HCT116 (cell line): ENCODE results near the gene PRKN. TPM values are rescaled to one million over a fixed set of nuclear protein-coding genes. Genes with fewer than 3 reads are reported as not detected.

Source experiments
- ATAC-seq: fragments of 200-7000 bp; cut with Tn5 transposase; 2 replicates; pipeline ENCODE4 v1.9.1; 2020; ENCODE audit warnings: mild to moderate bottlenecking, moderate library complexity
- BruUV-seq: library from RNA; stranded (reverse); fragments of 400-500 nt; replicated peaks from 2 replicates; lab custom pipeline; 2021; lab: Mats Ljungman, UMichigan
- CTCF ChIA-PET: fragments of 300-600 bp; sonication (Branson Sonifier 250); formaldehyde crosslinking; loops from one replicate; lab custom pipeline; 2021; ENCODE audit warnings: antibody characterized with exemption; lab: Charles Lee
- POLR2A ChIA-PET: fragments of 300-600, 350-600 bp; sonication (Branson Sonifier 250); formaldehyde crosslinking; loops from one replicate; lab custom pipeline; 2021; ENCODE audit warnings: antibody characterized with exemption; lab: Charles Lee
- RAD21 ChIA-PET, 2 experiments: fragments of 300-600 bp; sonication (Branson Sonifier 250); formaldehyde crosslinking; loops; one replicate each; lab custom pipeline; 2023; ENCODE audit warnings: low total read pairs in 2 of 2; ENCODE audit not compliant: uncharacterized antibody in 2 of 2, unreplicated experiment in 2 of 2, low non-redundant PET in 1 of 2; lab: Charles Lee
- DNase-seq: peaks from one replicate; pipeline ENCODE4 v3.0.0-alpha.2; 2010; ENCODE audit warnings: low read depth, low spot score
- H2AFZ ChIP-seq: fragments of 200-600 bp; shearing (Covaris generic), sonication (generic); 2 replicates; pipeline ENCODE4 v1.6.1; 2017; ENCODE audit warnings: low read depth, mixed run types, mixed read lengths, antibody characterized with exemption, low read length; ENCODE audit not compliant: poor library complexity, severe bottlenecking
- H3K27ac ChIP-seq: 2 replicates; pipeline ENCODE4 v1.5.1; 2012; ENCODE audit warnings: low read depth, low read length
- H3K27me3 ChIP-seq: fragments of 200-600 bp; sonication (generic); 2 replicates; pipeline ENCODE4 v1.6.1; 2016; ENCODE audit warnings: mixed run types, low read length, mixed read lengths; ENCODE audit not compliant: insufficient read depth
- H3K36me3 ChIP-seq, 2 experiments: fragments of 200-500 bp in 1 of 2; fragments of 200-600 bp in 1 of 2; sonication (Bioruptor generic) in 1 of 2; sonication (generic) in 1 of 2; 2 replicates each; pipeline versions ENCODE4 v1.5.1 to v1.6.1; 2014 to 2016; ENCODE audit warnings: low read length in 2 of 2, inconsistent platforms in 1 of 2, mixed read lengths in 1 of 2, mixed run types in 1 of 2; ENCODE audit not compliant: insufficient read depth in 2 of 2, control insufficient read depth in 1 of 2
- H3K4me1 ChIP-seq, 2 experiments: fragments of 200-600 bp in 1 of 2; sonication (generic) in 1 of 2; 2 replicates each; pipeline versions ENCODE4 v1.5.1 to v1.6.1; 2012 to 2017; ENCODE audit warnings: low read length in 2 of 2, inconsistent platforms in 1 of 2, mild to moderate bottlenecking in 1 of 2, mixed read lengths in 1 of 2, mixed run types in 1 of 2, moderate library complexity in 1 of 2; ENCODE audit not compliant: insufficient read depth in 2 of 2, control insufficient read depth in 1 of 2
- H3K4me2 ChIP-seq: fragments of 200-600 bp; sonication (generic); 2 replicates; pipeline ENCODE4 v1.6.1; 2017; ENCODE audit warnings: mixed run types, low read length, mixed read lengths
- H3K4me3 ChIP-seq, 2 experiments: fragments of 200-600 bp in 1 of 2; sonication (generic) in 1 of 2; replicated peaks in 1 of 2; 2 replicates each; pipeline ENCODE4 v1.5.1; 2011 to 2016; ENCODE audit warnings: low read length in 2 of 2, control low read depth in 1 of 2, low read depth in 1 of 2, mild to moderate bottlenecking in 1 of 2, mixed read lengths in 1 of 2, mixed run types in 1 of 2
- H3K79me2 ChIP-seq: fragments of 200-600 bp; sonication (generic); 2 replicates; pipeline ENCODE4 v1.6.1; 2017; ENCODE audit warnings: mild to moderate bottlenecking, mixed run types, low read length, moderate library complexity, mixed read lengths; ENCODE audit not compliant: insufficient read depth
- H3K9ac ChIP-seq: fragments of 200-600 bp; sonication (generic); 2 replicates; pipeline ENCODE4 v1.6.1; 2016; ENCODE audit warnings: low read length, mixed read lengths
- H3K9me2 ChIP-seq: fragments of 200-600 bp; sonication (generic), shearing (Covaris generic); 2 replicates; pipeline ENCODE4 v1.6.1; 2017; ENCODE audit warnings: mixed run types, mild to moderate bottlenecking, moderate library complexity; ENCODE audit not compliant: insufficient read depth
- H3K9me3 ChIP-seq, 2 experiments: fragments of 200-500 bp in 1 of 2; fragments of 200-600 bp in 1 of 2; sonication (Bioruptor generic) in 1 of 2; sonication (generic) in 1 of 2; 2 replicates each; pipeline ENCODE4 v1.6.1; 2014 to 2017; ENCODE audit warnings: low read length in 2 of 2, mixed read lengths in 2 of 2, inconsistent platforms in 1 of 2, low read depth in 1 of 2, mild to moderate bottlenecking in 1 of 2, mixed run types in 1 of 2, moderate library complexity in 1 of 2; ENCODE audit not compliant: control insufficient read depth in 1 of 2, insufficient read depth in 1 of 2
- H4K20me1 ChIP-seq: fragments of 200-600 bp; sonication (generic), shearing (Covaris generic); 2 replicates; pipeline ENCODE4 v1.6.1; 2017; ENCODE audit warnings: mixed run types, mild to moderate bottlenecking, moderate library complexity; ENCODE audit not compliant: insufficient read depth
- CBX3 ChIP-seq: IDR thresholded peaks from 2 replicates; pipeline ENCODE4 v1.6.1; 2012; ENCODE audit warnings: low read depth
- CEBPB ChIP-seq: IDR thresholded peaks from 2 replicates; pipeline ENCODE4 v1.6.1; 2012; ENCODE audit warnings: low read depth
- EGR1 ChIP-seq: IDR thresholded peaks from 2 replicates; pipeline ENCODE4 v1.6.1; 2012; ENCODE audit warnings: low read depth
- ELF1 ChIP-seq: IDR thresholded peaks from 2 replicates; pipeline ENCODE4 v1.6.1; 2012; ENCODE audit warnings: low read depth, borderline replicate concordance
- POLR2A ChIP-seq: IDR thresholded peaks from 2 replicates; pipeline ENCODE4 v1.7.0; 2011; ENCODE audit warnings: borderline replicate concordance; ENCODE audit not compliant: insufficient read depth, insufficient read length; ENCODE audit errors: extremely low read depth
- RAD21 ChIP-seq: IDR thresholded peaks from 2 replicates; pipeline ENCODE4 v1.6.1; 2012; ENCODE audit warnings: low read depth, mild to moderate bottlenecking
- REST ChIP-seq: IDR thresholded peaks from 2 replicates; pipeline ENCODE4 v1.6.1; 2012; ENCODE audit warnings: low read depth
- SIN3A ChIP-seq: IDR thresholded peaks from 2 replicates; pipeline ENCODE4 v1.6.1; 2012; ENCODE audit warnings: low read depth
- SRF ChIP-seq: IDR thresholded peaks from 2 replicates; pipeline ENCODE4 v1.6.1; 2012; ENCODE audit warnings: low read depth
- TCF7L2 ChIP-seq: IDR thresholded peaks from 2 replicates; pipeline ENCODE4 v1.7.0; 2011; ENCODE audit warnings: borderline replicate concordance, inconsistent platforms; ENCODE audit not compliant: insufficient read depth, insufficient read length; ENCODE audit errors: extremely low read depth
- ZFX ChIP-seq: fragments of 450-650 bp; IDR thresholded peaks from 2 replicates; pipeline ENCODE4 v1.6.1; 2017
- intact Hi-C: fragments of 100-400 bp; cut with micrococcal nuclease; formaldehyde crosslinking; loops from 2 replicates; pipeline ENCODE4 v1.10.0; 2022
- total RNA-seq: library from RNA; stranded (reverse); gene quantifications from one replicate; pipeline ENCODE4 v1.2.1, GENCODE V29; 2021; ENCODE audit not compliant: unreplicated experiment

Gene PRKN
- total RNA-seq, 1 experiment from 2014 or later, result 2.6 TPM

- DNase-seq (no peak), ATAC-seq (no peak)
- ChIA-PET POLR2A (no interaction called here), CTCF (no interaction called here), RAD21 (no interaction called here)
- H3K4me1 ChIP-seq, result no peaks in the 10 kb centered on the region
- no peaks in the 10 kb centered on the region for H3K9me3 ChIP-seq
- H3K4me2 ChIP-seq, result no peak overlapping the region
- H3K79me2 ChIP-seq, result no peaks in the 10 kb centered on the region
- H3K36me3 ChIP-seq, result no peaks in the 10 kb centered on the region
- no peak overlapping the region for H3K27ac ChIP-seq
- no peaks in the 10 kb centered on the region for H3K27me3 ChIP-seq
- no peak overlapping the region for H3K9ac ChIP-seq
- no peak overlapping the region for H2AFZ ChIP-seq
- intact Hi-C loops, result no loop called here
- TF ChIP-seq EGR1, result no peak
- no peak for TF ChIP-seq POLR2A
- no peak for TF ChIP-seq ELF1
- no peak for TF ChIP-seq SIN3A
- no peak for TF ChIP-seq TCF7L2
- no peak for TF ChIP-seq CBX3
- no peak for TF ChIP-seq SRF
- TF ChIP-seq REST, result no peak
- TF ChIP-seq ZFX, result no peak
- no peak for TF ChIP-seq RAD21
- TF ChIP-seq CEBPB, result no peak
- TF ChIP-seq, all 23 proteins: peak for 0
- BruUV-seq, result no TSS peak
- Histone ChIP-seq H4K20me1 (no peaks in the 10 kb centered on the region), H3K4me3 (no peak overlapping the region), H3K9me2 (no peaks in the 10 kb centered on the region)
Observed at GRCh38 chr6:162345051-162345511, 382.5 kb downstream of the PRKN start.
